ENCODE results near the gene C1QTNF12. TPM values are rescaled to one million over a fixed set of nuclear protein-coding genes. Genes with fewer than 3 reads are reported as not detected.

C1QTNF12 gene
- total and polyA plus RNA-seq, 4 donors: 1.2 to 3.0 (median 2.0) TPM

DNA sequence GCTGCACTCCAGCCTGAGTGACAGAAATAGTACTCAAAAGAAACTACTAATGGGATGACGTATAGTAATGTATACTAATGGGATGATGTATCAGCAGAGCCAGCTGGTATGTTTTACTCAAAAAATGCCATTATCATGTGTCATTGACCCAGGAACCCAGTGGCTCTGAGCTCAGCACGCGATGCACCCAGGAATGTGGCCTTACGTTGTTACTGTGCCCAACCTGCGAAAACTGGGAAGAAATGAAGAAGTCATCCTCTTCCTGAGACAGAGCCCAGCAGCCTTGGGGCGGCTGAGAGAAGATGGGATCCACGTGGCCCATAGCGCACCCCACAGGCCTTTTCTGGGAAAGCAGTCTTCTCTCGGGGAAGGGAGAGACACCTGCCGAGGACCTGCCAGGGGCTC, 18.3 kb upstream of the C1QTNF12 start:
- DNase-seq (no peak), ATAC-seq (ENCODE audit: insufficient read depth, low FRiP score) (no peak)
- Histone ChIP-seq H3K4me3 (no peak overlapping the region), H3K9me3 (ENCODE audit: control insufficient read depth in 4 of 4, insufficient read depth in 3 of 4, low read length in 3 of 4) (peaks cover 0 to 4% (median 0%) of the 10 kb centered on the region in 4 donors), H3K9ac (ENCODE audit: insufficient read depth in 1 of 2, low read length in 2 of 2) (no peak overlapping the region), H3K36me3 (ENCODE audit: control insufficient read depth in 4 of 4, insufficient read depth in 4 of 4, low read length in 4 of 4) (peaks cover 6 to 45% (median 12%) of the 10 kb centered on the region in 4 donors), H3K27me3 (ENCODE audit: control insufficient read depth in 3 of 3, insufficient read depth in 3 of 3, low read length in 2 of 3) (no peaks in the 10 kb centered on the region), H3K4me1 (ENCODE audit: control insufficient read depth in 5 of 5, insufficient read depth in 5 of 5, low read length in 5 of 5) (peaks cover 0 to 10% (median 0%) of the 10 kb centered on the region in 5 donors), H3K27ac (ENCODE audit: low read depth in 1 of 2, low read length in 1 of 2) (no peak overlapping the region)
- TF ChIP-seq, protein P1, sequence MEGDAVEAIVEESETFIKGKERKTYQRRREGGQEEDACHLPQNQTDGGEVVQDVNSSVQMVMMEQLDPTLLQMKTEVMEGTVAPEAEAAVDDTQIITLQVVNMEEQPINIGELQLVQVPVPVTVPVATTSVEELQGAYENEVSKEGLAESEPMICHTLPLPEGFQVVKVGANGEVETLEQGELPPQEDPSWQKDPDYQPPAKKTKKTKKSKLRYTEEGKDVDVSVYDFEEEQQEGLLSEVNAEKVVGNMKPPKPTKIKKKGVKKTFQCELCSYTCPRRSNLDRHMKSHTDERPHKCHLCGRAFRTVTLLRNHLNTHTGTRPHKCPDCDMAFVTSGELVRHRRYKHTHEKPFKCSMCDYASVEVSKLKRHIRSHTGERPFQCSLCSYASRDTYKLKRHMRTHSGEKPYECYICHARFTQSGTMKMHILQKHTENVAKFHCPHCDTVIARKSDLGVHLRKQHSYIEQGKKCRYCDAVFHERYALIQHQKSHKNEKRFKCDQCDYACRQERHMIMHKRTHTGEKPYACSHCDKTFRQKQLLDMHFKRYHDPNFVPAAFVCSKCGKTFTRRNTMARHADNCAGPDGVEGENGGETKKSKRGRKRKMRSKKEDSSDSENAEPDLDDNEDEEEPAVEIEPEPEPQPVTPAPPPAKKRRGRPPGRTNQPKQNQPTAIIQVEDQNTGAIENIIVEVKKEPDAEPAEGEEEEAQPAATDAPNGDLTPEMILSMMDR (IDR thresholded peaks at IDR 0.05; ENCODE audit: control extremely low read depth, extremely low read depth): no peak
- WGBS, 2 donors: 86 to 90% methylated on average over 10 of the region's 10 CpGs

DNA sequence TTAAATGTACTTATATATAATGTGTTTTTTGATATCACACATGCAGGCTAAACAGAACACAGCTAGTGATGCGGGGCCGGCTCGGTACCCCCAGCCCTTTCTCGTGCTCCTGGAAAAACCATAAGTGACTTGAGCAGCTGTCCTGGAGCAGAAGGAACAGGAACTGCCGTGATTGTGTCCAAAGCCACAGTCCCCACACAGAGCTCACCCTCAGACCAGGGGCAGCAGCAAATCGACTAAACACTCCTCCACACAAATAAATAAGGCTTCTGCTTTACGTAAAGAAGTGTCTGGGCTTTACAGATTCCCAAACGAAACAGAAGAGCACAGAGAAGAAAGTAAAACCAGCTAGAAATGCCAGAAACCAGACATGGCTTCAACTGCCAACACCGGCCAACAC, 17.5 kb upstream of the C1QTNF12 start:
- DNase-seq (no peak), ATAC-seq (ENCODE audit: insufficient read depth, low FRiP score) (no peak)
- Histone ChIP-seq H3K4me3 (no peak overlapping the region), H3K27ac (ENCODE audit: low read depth in 1 of 2, low read length in 1 of 2) (no peak overlapping the region), H3K9me3 (ENCODE audit: control insufficient read depth in 4 of 4, insufficient read depth in 3 of 4, low read length in 3 of 4) (peaks cover 0 to 5% (median 0%) of the 10 kb centered on the region in 4 donors), H3K27me3 (ENCODE audit: control insufficient read depth in 3 of 3, insufficient read depth in 3 of 3, low read length in 2 of 3) (no peaks in the 10 kb centered on the region), H3K9ac (ENCODE audit: insufficient read depth in 1 of 2, low read length in 2 of 2) (no peak overlapping the region), H3K36me3 (ENCODE audit: control insufficient read depth in 4 of 4, insufficient read depth in 4 of 4, low read length in 4 of 4) (peaks cover 6 to 51% (median 13%) of the 10 kb centered on the region in 4 donors), H3K4me1 (ENCODE audit: control insufficient read depth in 5 of 5, insufficient read depth in 5 of 5, low read length in 5 of 5) (peaks cover 0 to 12% (median 0%) of the 10 kb centered on the region in 5 donors)
- WGBS, 2 donors: 88 to 91% methylated on average over 9 of the region's 9 CpGs
- TF ChIP-seq, protein P1 (IDR thresholded peaks at IDR 0.05; ENCODE audit: control extremely low read depth, extremely low read depth): no peak

DNA sequence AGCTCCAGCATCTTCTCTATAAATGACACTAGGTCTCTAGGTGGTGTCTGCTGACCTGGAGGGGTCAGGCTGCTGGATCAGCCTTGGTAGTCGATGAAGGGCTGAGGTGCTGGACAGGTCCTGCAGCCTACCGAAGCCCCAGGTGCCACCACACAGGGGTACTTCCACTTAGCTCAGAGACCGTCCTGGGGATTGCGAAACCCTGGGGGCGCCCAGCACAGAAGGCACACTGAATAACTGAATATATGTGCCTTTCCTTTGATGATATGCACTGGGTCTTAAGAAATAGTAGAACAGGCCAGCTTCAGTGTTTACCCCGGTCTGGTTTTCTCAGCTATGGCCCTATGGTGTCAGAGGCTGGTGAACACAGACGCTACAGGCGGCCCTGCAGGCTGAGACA, 16.2 kb upstream of the C1QTNF12 start:
- Histone ChIP-seq H3K9me3 (ENCODE audit: control insufficient read depth in 4 of 4, insufficient read depth in 3 of 4, low read length in 3 of 4) (peaks cover 0 to 5% (median 0%) of the 10 kb centered on the region in 4 donors), H3K27me3 (ENCODE audit: control insufficient read depth in 3 of 3, insufficient read depth in 3 of 3, low read length in 2 of 3) (no peaks in the 10 kb centered on the region), H3K4me1 (ENCODE audit: control insufficient read depth in 5 of 5, insufficient read depth in 5 of 5, low read length in 5 of 5) (peaks cover 0 to 12% (median 0%) of the 10 kb centered on the region in 5 donors), H3K27ac (ENCODE audit: low read depth in 1 of 2, low read length in 1 of 2) (no peak overlapping the region), H3K4me3 (no peak overlapping the region), H3K36me3 (ENCODE audit: control insufficient read depth in 4 of 4, insufficient read depth in 4 of 4, low read length in 4 of 4) (peaks cover 6 to 55% (median 14%) of the 10 kb centered on the region in 4 donors), H3K9ac (ENCODE audit: insufficient read depth in 1 of 2, low read length in 2 of 2) (no peak overlapping the region)
- 82 to 89% methylated on average over 8 of the region's 8 CpGs for WGBS, 2 donors
- DNase-seq (no peak), ATAC-seq (ENCODE audit: insufficient read depth, low FRiP score) (no peak)
- TF ChIP-seq, protein P1 (IDR thresholded peaks at IDR 0.05; ENCODE audit: control extremely low read depth, extremely low read depth): no peak

DNA sequence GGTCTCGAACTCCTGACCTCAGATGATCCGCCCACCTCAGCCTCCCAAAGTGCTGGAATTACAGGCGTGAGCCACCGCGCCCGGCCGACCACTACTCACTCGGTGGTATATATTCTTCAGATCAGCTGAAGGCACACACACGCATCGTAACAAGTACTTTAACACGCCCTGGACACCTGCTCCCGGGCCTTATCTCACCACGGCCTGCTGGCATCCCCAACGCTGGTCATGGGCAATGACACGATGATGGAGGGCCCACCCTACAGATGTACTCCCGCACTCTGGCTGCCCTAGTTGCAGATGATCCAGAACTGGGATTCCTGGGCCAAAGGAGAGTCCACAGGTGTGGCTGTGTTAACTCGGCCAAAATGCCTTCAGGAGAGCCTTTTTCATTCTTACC, 15.5 kb upstream of the C1QTNF12 start:
- no peak overlapping the region for H3K4me3 ChIP-seq
- no peaks in the 10 kb centered on the region for H3K27me3 ChIP-seq (ENCODE audit: control insufficient read depth in 3 of 3, insufficient read depth in 3 of 3, low read length in 2 of 3)
- ATAC-seq (ENCODE audit: insufficient read depth, low FRiP score): no peak
- TF ChIP-seq, protein P1 (IDR thresholded peaks at IDR 0.05; ENCODE audit: control extremely low read depth, extremely low read depth): no peak
- no peak overlapping the region for H3K27ac ChIP-seq (ENCODE audit: low read depth in 1 of 2, low read length in 1 of 2)
- H3K4me1 ChIP-seq (ENCODE audit: control insufficient read depth in 5 of 5, insufficient read depth in 5 of 5, low read length in 5 of 5): peaks cover 0 to 10% (median 0%) of the 10 kb centered on the region in 5 donors
- H3K9ac ChIP-seq (ENCODE audit: insufficient read depth in 1 of 2, low read length in 2 of 2): no peak overlapping the region
- H3K9me3 ChIP-seq (ENCODE audit: control insufficient read depth in 4 of 4, insufficient read depth in 3 of 4, low read length in 3 of 4): peaks cover 0 to 5% (median 0%) of the 10 kb centered on the region in 4 donors
- DNase-seq: no peak
- 97% methylated on average over 17 of the region's 17 CpGs for WGBS, 2 donors
- H3K36me3 ChIP-seq (ENCODE audit: control insufficient read depth in 4 of 4, insufficient read depth in 4 of 4, low read length in 4 of 4): peaks cover 6 to 52% (median 14%) of the 10 kb centered on the region in 4 donors

All from lung (tissue), 12 donors.